ENCODE data around the gene PARD6B.
"Not testable (repeated sequence)": the region's sequence is repeated elsewhere in the genome, so short reads cannot be mapped to it uniquely, and the experiment has no call there.

Gene PARD6B

GRCh38 chr20:50703651-50704438, 27.5 kb upstream of the PARD6B start:
- not testable (repeated sequence) for DNase-seq (ENCODE audit: low read depth)

GRCh38 chr20:50704514-50704913, 26.9 kb upstream of the PARD6B start:
- DNase-seq (ENCODE audit: low read depth): no peak

GRCh38 chr20:50704971-50705370, 26.4 kb upstream of the PARD6B start:
- peak; percentile 78 for DNase-seq (ENCODE audit: low read depth)

- DNase-seq (ENCODE audit: low read depth): no peak
Measured at GRCh38 chr20:50708845-50709635, 22.3 kb upstream of the PARD6B start.

GRCh38 chr20:50709636-50709973, 21.8 kb upstream of the PARD6B start:
- no peak for DNase-seq (ENCODE audit: low read depth)

- DNase-seq (ENCODE audit: low read depth): peak; percentile 49
Measured at GRCh38 chr20:50710492-50711063, 20.8 kb upstream of the PARD6B start.

- no peak for DNase-seq (ENCODE audit: low read depth)
Measured at GRCh38 chr20:50711113-50711825, 20.1 kb upstream of the PARD6B start.

- no peak for DNase-seq (ENCODE audit: low read depth)
Measured at GRCh38 chr20:50712771-50713656, 18.4 kb upstream of the PARD6B start.

GRCh38 chr20:50713657-50714101, 17.7 kb upstream of the PARD6B start:
- DNase-seq (ENCODE audit: low read depth): peak; percentile 57

- not testable (repeated sequence) for DNase-seq (ENCODE audit: low read depth)
Measured at GRCh38 chr20:50714426-50714825, 17.0 kb upstream of the PARD6B start.

- DNase-seq (ENCODE audit: low read depth): no peak
Measured at GRCh38 chr20:50715694-50716093, 15.7 kb upstream of the PARD6B start.

- no peak for DNase-seq (ENCODE audit: low read depth)
Measured at GRCh38 chr20:50716518-50716917, 14.9 kb upstream of the PARD6B start.

- no peak for DNase-seq (ENCODE audit: low read depth)
Measured at GRCh38 chr20:50717312-50717711, 14.1 kb upstream of the PARD6B start.

- peak; percentile 20 for DNase-seq (ENCODE audit: low read depth)
Measured at GRCh38 chr20:50717974-50718761, 13.2 kb upstream of the PARD6B start.

- DNase-seq (ENCODE audit: low read depth): no peak
Measured at GRCh38 chr20:50719328-50719727, 12.1 kb upstream of the PARD6B start.

GRCh38 chr20:50720026-50720425, 11.4 kb upstream of the PARD6B start:
- DNase-seq (ENCODE audit: low read depth): no peak

- DNase-seq (ENCODE audit: low read depth): no peak
Measured at GRCh38 chr20:50720582-50720981, 10.8 kb upstream of the PARD6B start.

GRCh38 chr20:50721881-50722281, 9.5 kb upstream of the PARD6B start:
- DNase-seq (ENCODE audit: low read depth): peak; percentile 42

- DNase-seq (ENCODE audit: low read depth): no peak
Measured at GRCh38 chr20:50722424-50723155, 8.8 kb upstream of the PARD6B start.

- DNase-seq (ENCODE audit: low read depth): no peak
Measured at GRCh38 chr20:50723672-50724071, 7.7 kb upstream of the PARD6B start.

Measured in iris pigment epithelial cell (primary cell).